Adrenal gland (tissue), 5 donors: ENCODE results near the gene LYSMD4.

Experiments used
- CTCF ChIP-seq, 6 experiments: fragments of 450-650 bp in 4 of 6; fragments of 200-600 bp in 2 of 6; sonication (generic) in 1 of 6; IDR thresholded peaks; 1 replicate in 5 of 6; 2 replicates in 1 of 6; pipeline versions ENCODE4 v1.5.1 to v1.8.0; 2016 to 2021; ENCODE audit warnings: antibody characterized with exemption in 6 of 6, mild to moderate bottlenecking in 2 of 6, moderate library complexity in 1 of 6
- POLR2A ChIP-seq, 2 donors: fragments of 450-650 bp; IDR thresholded peaks; one replicate each; pipeline ENCODE4 v1.6.1; 2017; ENCODE audit warnings: antibody characterized with exemption in 2 of 2, mild to moderate bottlenecking in 2 of 2, moderate library complexity in 1 of 2
- donor health status: DM: no; HTN: no; CAD: no.

GRCh38 chr15:99777144-99777543 is 43.9 kb upstream of the LYSMD4 start:
- TF ChIP-seq CTCF (IDR thresholded peaks at IDR 0.05) (no peak), POLR2A (IDR thresholded peaks at IDR 0.05) (no peak)
